Sigmoid colon (tissue), 4 donors: ENCODE measurements around the gene TRA2A.

Source experiments
- EP300 ChIP-seq, 4 donors: sonication (generic); formaldehyde crosslinking; IDR thresholded peaks; one replicate each; pipeline ENCODE4 v1.6.1; 2017; ENCODE audit warnings: antibody characterized with exemption in 4 of 4
- POLR2A ChIP-seq, 2 donors: fragments of 450-650 bp; IDR thresholded peaks; one replicate each; pipeline ENCODE4 v1.6.1; 2016; ENCODE audit warnings: antibody characterized with exemption in 2 of 2, mild to moderate bottlenecking in 2 of 2, moderate library complexity in 2 of 2
- TF ChIP-seq, protein P1 (sequence below), 4 experiments: fragments of 450-650 bp in 3 of 4; fragments of 200-600 bp in 1 of 4; IDR thresholded peaks; one replicate each; pipeline ENCODE4 v1.5.1; 2016 to 2019; ENCODE audit warnings: antibody characterized with exemption in 4 of 4, mild to moderate bottlenecking in 3 of 4, moderate library complexity in 2 of 4

DNA sequence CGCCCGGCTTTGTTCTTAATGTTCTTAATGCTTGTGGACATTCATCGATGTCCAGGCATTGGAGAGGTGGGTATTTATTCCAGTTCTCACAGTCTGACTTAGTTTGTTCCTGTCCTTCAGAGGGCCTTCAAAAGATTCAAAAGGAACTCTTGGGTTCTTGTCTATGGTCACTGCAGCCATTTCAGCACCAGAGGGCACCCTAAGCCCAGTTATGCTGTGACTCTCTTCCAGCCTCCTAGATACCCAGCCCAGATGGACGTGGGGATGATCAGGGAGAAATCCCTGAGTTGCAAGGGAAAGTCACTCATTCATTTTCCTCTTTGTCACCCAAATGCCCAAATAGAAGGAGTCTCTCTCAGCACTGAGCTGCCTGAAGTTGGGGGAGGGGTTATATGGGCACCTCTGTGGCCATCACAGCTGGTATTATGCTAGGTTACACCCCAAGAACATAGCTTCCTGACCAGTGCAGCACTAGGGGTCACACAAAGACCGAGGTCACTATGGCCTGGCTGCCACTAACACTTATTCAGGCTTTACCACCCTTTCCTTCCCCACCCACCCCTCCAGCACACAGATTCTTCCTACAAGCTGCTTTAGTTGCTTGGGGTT lies 38.9 kb upstream of the TRA2A start:
- TF ChIP-seq EP300 (IDR thresholded peaks at IDR 0.05) = no peak
- no peak for TF ChIP-seq POLR2A (IDR thresholded peaks at IDR 0.05)
- TF ChIP-seq, protein P1, sequence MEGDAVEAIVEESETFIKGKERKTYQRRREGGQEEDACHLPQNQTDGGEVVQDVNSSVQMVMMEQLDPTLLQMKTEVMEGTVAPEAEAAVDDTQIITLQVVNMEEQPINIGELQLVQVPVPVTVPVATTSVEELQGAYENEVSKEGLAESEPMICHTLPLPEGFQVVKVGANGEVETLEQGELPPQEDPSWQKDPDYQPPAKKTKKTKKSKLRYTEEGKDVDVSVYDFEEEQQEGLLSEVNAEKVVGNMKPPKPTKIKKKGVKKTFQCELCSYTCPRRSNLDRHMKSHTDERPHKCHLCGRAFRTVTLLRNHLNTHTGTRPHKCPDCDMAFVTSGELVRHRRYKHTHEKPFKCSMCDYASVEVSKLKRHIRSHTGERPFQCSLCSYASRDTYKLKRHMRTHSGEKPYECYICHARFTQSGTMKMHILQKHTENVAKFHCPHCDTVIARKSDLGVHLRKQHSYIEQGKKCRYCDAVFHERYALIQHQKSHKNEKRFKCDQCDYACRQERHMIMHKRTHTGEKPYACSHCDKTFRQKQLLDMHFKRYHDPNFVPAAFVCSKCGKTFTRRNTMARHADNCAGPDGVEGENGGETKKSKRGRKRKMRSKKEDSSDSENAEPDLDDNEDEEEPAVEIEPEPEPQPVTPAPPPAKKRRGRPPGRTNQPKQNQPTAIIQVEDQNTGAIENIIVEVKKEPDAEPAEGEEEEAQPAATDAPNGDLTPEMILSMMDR (IDR thresholded peaks at IDR 0.05) = peak; percentile 65 to 81 (median 72)
